Glutamatergic neuron (in vitro differentiated cells): ENCODE data around the gene SLC25A47. TPM values are rescaled to one million over a fixed set of nuclear protein-coding genes. Genes with fewer than 3 reads are reported as not detected.

ENCODE experiments used
- DNase-seq: peaks from one replicate; pipeline ENCODE4 v3.0.0; 2022
- H3K27ac Mint-ChIP-seq: one replicate; pipeline ENCODE4 v1.8.0; 2020; ENCODE audit warnings: mild to moderate bottlenecking, mixed read lengths, inconsistent platforms; ENCODE audit not compliant: unreplicated experiment
- H3K27me3 Mint-ChIP-seq: one replicate; pipeline ENCODE4 v1.8.0; 2020; ENCODE audit warnings: mild to moderate bottlenecking, moderate library complexity, mixed read lengths, inconsistent platforms; ENCODE audit not compliant: unreplicated experiment
- H3K36me3 Mint-ChIP-seq: one replicate; pipeline ENCODE4 v1.8.0; 2020; ENCODE audit warnings: mild to moderate bottlenecking, mixed read lengths, inconsistent platforms; ENCODE audit not compliant: unreplicated experiment
- H3K4me1 Mint-ChIP-seq: one replicate; pipeline ENCODE4 v1.8.0; 2020; ENCODE audit warnings: mild to moderate bottlenecking, low read depth, mixed read lengths, inconsistent platforms; ENCODE audit not compliant: unreplicated experiment
- H3K4me3 Mint-ChIP-seq: one replicate; pipeline ENCODE4 v1.8.0; 2020; ENCODE audit warnings: mild to moderate bottlenecking, mixed read lengths, inconsistent platforms; ENCODE audit not compliant: unreplicated experiment
- H3K9me3 Mint-ChIP-seq: one replicate; pipeline ENCODE4 v1.8.0; 2020; ENCODE audit warnings: mild to moderate bottlenecking, moderate library complexity, mixed read lengths, inconsistent platforms; ENCODE audit not compliant: unreplicated experiment
- CTCF ChIP-seq: fragments of 200-600 bp; sonication (generic); IDR thresholded peaks from one replicate; pipeline ENCODE4 v1.5.0; 2021; ENCODE audit not compliant: partially characterized antibody, unreplicated experiment
- total RNA-seq: library from RNA; stranded (reverse); fragmentation: NEBNext Ultra II Directional; extraction: Animal tissue kit (Norgen Biotek cat#: 25700); gene quantifications from one replicate; pipeline ENCODE4 v1.2.1, GENCODE V29; 2021; ENCODE audit not compliant: unreplicated experiment

The SLC25A47 gene
- total RNA-seq, 1 donor from 2014 or later = not detected

DNA sequence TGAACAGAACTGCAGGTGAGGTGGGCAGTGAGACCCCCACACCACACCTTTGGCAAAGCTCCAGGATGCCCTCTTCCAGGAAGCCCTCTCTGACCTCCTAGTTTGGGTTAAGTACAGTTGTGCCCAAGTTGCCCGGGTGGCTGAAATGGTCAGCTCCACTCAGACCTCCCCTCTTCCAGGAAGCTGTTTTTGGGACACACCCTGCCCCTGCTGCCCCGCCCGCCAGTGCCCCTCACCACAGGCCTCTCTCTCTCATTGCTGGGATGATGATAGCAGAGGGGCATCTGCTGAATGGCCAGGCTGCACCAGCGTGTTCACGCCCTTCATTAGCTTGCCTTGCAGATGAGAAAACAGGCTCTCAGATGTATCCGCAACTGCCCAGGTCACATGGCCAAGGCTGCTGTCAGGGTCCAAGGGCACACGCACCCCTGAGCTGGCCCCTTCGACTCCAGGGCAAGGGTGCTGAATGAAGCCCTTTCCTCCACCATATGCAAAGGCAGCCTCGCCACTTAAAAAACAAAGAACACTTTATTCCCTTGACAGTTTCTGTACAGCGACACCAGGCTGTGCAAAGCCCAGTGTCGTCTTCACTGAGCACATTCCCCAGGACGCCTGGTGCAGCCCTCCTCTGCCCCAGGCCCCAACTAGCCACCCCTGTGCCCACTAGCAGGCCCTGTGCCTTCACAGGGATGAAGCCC, 32.4 kb upstream of the SLC25A47 start:
- Mint-ChIP-seq H3K9me3 (peaks cover 11% of the 10 kb centered on the region), H3K4me1 (peaks cover 23% of the 10 kb centered on the region), H3K27me3 (peaks cover 14% of the 10 kb centered on the region), H3K36me3 (no peaks in the 10 kb centered on the region), H3K27ac (peak overlapping the region; percentile 62), H3K4me3 (peak overlapping the region; percentile 25)
- no peak for TF ChIP-seq CTCF
- DNase-seq = peak; percentile 20

- peak; percentile 5 for DNase-seq
- no peak for TF ChIP-seq CTCF
- Mint-ChIP-seq H3K4me3 (no peak overlapping the region), H3K4me1 (peaks cover 23% of the 10 kb centered on the region), H3K9me3 (peaks cover 8% of the 10 kb centered on the region), H3K27ac (no peak overlapping the region), H3K36me3 (no peaks in the 10 kb centered on the region), H3K27me3 (peaks cover 9% of the 10 kb centered on the region)
These were observed 31.6 kb upstream of the SLC25A47 start for GRCh38 chr14:100291305-100292075.

DNA sequence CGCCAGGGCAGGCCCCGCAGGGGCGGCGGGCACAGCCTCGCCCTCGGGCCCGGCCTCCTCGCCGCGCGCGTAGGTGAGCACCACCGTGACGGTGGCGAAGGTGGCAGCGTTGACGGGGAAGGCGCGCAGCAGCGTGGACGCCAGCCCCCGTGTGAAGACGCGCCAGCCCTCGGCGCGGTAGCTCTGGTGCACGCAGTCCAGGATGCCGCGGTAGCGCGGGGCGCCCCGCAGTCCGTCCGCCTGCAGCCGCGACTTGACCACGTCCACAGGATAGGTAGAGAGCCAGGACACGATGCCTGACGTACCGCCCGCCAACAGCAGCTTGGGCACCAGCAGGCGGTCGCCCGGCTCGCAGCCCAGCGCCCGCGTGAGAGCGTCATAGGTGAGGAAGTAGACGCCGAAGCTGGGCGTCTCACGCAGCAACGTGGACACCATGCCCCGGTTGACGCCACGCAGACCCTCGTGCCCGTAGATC, 30.8 kb upstream of the SLC25A47 start:
- Mint-ChIP-seq H3K4me1 (peaks cover 20% of the 10 kb centered on the region), H3K36me3 (no peaks in the 10 kb centered on the region), H3K27me3 (peaks cover 12% of the 10 kb centered on the region), H3K9me3 (peaks cover 8% of the 10 kb centered on the region), H3K27ac (no peak overlapping the region), H3K4me3 (no peak overlapping the region)
- no peak for TF ChIP-seq CTCF
- DNase-seq = peak; percentile 10

- TF ChIP-seq CTCF = no peak
- Mint-ChIP-seq H3K4me3 (no peak overlapping the region), H3K4me1 (peaks cover 18% of the 10 kb centered on the region), H3K27me3 (peaks cover 11% of the 10 kb centered on the region), H3K36me3 (no peaks in the 10 kb centered on the region), H3K27ac (no peak overlapping the region), H3K9me3 (peaks cover 5% of the 10 kb centered on the region)
- DNase-seq = no peak
These were observed 30.2 kb upstream of the SLC25A47 start for GRCh38 chr14:100292776-100293461.
